ENCODE measurements around the gene MYBPC1.
"Not testable (repeated sequence)": the region's sequence is repeated elsewhere in the genome, so short reads cannot be mapped to it uniquely, and the experiment has no call there.

The MYBPC1 gene, protein sequence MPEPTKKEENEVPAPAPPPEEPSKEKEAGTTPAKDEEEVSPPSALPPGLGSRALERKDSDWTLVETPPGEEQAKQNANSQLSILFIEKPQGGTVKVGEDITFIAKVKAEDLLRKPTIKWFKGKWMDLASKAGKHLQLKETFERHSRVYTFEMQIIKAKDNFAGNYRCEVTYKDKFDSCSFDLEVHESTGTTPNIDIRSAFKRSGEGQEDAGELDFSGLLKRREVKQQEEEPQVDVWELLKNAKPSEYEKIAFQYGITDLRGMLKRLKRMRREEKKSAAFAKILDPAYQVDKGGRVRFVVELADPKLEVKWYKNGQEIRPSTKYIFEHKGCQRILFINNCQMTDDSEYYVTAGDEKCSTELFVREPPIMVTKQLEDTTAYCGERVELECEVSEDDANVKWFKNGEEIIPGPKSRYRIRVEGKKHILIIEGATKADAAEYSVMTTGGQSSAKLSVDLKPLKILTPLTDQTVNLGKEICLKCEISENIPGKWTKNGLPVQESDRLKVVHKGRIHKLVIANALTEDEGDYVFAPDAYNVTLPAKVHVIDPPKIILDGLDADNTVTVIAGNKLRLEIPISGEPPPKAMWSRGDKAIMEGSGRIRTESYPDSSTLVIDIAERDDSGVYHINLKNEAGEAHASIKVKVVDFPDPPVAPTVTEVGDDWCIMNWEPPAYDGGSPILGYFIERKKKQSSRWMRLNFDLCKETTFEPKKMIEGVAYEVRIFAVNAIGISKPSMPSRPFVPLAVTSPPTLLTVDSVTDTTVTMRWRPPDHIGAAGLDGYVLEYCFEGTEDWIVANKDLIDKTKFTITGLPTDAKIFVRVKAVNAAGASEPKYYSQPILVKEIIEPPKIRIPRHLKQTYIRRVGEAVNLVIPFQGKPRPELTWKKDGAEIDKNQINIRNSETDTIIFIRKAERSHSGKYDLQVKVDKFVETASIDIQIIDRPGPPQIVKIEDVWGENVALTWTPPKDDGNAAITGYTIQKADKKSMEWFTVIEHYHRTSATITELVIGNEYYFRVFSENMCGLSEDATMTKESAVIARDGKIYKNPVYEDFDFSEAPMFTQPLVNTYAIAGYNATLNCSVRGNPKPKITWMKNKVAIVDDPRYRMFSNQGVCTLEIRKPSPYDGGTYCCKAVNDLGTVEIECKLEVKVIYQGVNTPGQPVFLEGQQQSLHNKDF

GRCh38 chr12:101594700-101595099 lies at the start of gene MYBPC1:
MYBPC1 (plus strand) TSS chr12:101594971; CDS start chr12:101595071, 100 bp downstream.
- H3K4me1 ChIP-seq (ENCODE audit: insufficient read depth, low read length): peaks cover 10% of the 10 kb centered on the region; the same call in 1 of the 2 replicates
- no peaks in the 10 kb centered on the region for H3K9me3 ChIP-seq (ENCODE audit: control insufficient read depth, insufficient read depth, low read length)
- H3K9ac ChIP-seq (ENCODE audit: low read depth, low read length): no peak within 1 kb of the TSS
- H3K36me3 ChIP-seq (ENCODE audit: insufficient read depth, low read length): no peaks in the 10 kb centered on the region

- peaks cover 9% of the 10 kb centered on the region; the same call in 1 of the 2 replicates for H3K9me3 ChIP-seq (ENCODE audit: control insufficient read depth, insufficient read depth, low read length)
- no peaks in the 10 kb centered on the region for H3K36me3 ChIP-seq (ENCODE audit: insufficient read depth, low read length)
- H3K4me1 ChIP-seq (ENCODE audit: insufficient read depth, low read length): no peaks in the 10 kb centered on the region
- H3K9ac ChIP-seq (ENCODE audit: low read depth, low read length): no peak overlapping the region
These were observed 43.2 kb upstream of the MYBPC1 start for GRCh38 chr12:101551362-101552114.

DNA sequence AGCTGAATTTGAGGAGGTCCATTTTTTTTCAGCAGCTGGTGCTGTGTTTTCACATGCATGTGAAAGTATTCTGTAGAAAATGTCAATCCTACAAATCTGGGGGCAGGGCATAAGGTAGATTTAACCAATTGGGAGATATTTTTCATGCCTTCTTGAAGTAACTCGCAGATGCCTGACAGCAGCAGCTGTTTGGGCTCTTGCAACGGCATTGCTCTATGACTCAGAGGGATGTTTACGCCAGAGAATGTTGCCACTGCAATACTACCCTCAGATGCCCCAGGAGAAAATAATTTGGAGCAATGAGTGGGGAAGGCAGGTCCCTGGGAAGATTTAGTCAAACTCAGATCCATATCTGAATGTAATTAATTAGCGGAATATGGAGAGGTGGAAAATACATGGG lies 42.5 kb upstream of the MYBPC1 start:
- Histone ChIP-seq H3K4me1 (ENCODE audit: insufficient read depth, low read length) (no peaks in the 10 kb centered on the region), H3K36me3 (ENCODE audit: insufficient read depth, low read length) (no peaks in the 10 kb centered on the region), H3K9ac (ENCODE audit: low read depth, low read length) (no peak overlapping the region), H3K9me3 (ENCODE audit: control insufficient read depth, insufficient read depth, low read length) (0 out of 2 replicates have a peak, but pooled peaks cover 9% of the 10 kb centered on the region)

GRCh38 chr12:101557094-101557493 lies 37.7 kb upstream of the MYBPC1 start:
- Histone ChIP-seq H3K9me3 (ENCODE audit: control insufficient read depth, insufficient read depth, low read length) (no peaks in the 10 kb centered on the region), H3K36me3 (ENCODE audit: insufficient read depth, low read length) (no peaks in the 10 kb centered on the region), H3K4me1 (ENCODE audit: insufficient read depth, low read length) (no peaks in the 10 kb centered on the region), H3K9ac (ENCODE audit: low read depth, low read length) (no peak overlapping the region)

DNA sequence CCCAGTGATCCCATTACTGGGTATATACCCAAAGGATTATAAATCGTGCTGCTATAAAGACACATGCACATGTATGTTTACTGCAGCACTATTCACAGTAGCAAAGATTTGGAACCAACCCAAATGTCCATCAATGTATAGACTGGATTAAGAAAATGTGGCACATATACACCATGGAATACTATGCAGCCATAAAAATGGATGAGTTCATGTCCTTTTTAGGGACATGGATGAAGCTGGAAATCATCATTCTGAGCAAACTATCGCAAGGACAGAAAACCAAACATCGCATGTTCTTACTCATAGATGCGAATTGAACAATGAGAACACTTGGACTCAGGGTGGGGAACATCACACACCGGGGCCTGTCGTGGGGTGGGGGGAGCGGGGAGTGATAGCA lies 36.0 kb upstream of the MYBPC1 start:
- not testable (repeated sequence) for H3K4me1 ChIP-seq (ENCODE audit: insufficient read depth, low read length); H3K9ac ChIP-seq (ENCODE audit: low read depth, low read length); H3K36me3 ChIP-seq (ENCODE audit: insufficient read depth, low read length); H3K9me3 ChIP-seq (ENCODE audit: control insufficient read depth, insufficient read depth, low read length)

DNA sequence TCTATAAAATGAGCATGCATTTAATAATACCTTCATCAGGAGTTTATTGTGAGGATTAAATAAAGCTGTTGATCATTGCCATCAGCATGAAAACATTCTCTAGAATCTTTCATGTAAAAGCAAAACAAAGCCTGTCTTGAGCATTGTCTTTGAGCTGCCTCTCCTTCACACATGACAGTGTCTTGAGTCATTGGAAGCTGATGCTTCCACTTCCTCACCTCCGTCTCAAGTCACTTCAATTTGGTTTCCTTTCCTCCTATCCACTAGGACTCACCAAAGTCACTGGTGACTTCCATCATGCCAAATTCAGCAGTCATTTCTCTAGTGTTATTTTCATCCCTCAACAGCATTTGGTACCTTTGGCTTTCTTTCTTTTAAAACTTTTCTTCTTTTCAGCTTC lies 31.6 kb upstream of the MYBPC1 start:
- Histone ChIP-seq H3K36me3 (ENCODE audit: insufficient read depth, low read length) (no peaks in the 10 kb centered on the region), H3K4me1 (ENCODE audit: insufficient read depth, low read length) (peaks cover 39% of the 10 kb centered on the region), H3K9ac (ENCODE audit: low read depth, low read length) (no peak overlapping the region), H3K9me3 (ENCODE audit: control insufficient read depth, insufficient read depth, low read length) (no peaks in the 10 kb centered on the region)

- H3K9ac ChIP-seq (ENCODE audit: low read depth, low read length): no peak overlapping the region
- H3K36me3 ChIP-seq (ENCODE audit: insufficient read depth, low read length): no peaks in the 10 kb centered on the region
- no peaks in the 10 kb centered on the region for H3K9me3 ChIP-seq (ENCODE audit: control insufficient read depth, insufficient read depth, low read length)
These were observed 29.9 kb upstream of the MYBPC1 start for GRCh38 chr12:101564912-101565311.

DNA sequence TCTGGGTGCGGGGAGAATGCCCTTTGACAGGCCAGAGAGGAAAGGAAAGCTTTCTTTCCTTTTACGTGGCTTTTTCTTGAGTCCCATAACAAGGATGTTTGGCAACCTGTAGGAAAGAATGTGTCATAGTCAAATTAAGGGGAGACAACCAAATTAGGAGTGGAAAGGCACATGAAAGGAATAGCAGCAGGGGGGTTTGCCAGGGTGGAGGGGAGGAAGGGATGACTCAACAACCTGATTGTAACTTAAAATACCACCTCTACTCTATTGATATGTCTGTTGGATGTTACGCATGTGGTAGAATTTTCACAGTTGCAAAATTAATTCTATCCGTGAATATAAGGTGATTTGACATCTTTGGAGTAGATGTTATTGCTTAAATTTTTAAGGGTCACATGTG lies 28.5 kb upstream of the MYBPC1 start:
- H3K36me3 ChIP-seq (ENCODE audit: insufficient read depth, low read length): no peaks in the 10 kb centered on the region
- H3K4me1 ChIP-seq (ENCODE audit: insufficient read depth, low read length): peaks cover 54% of the 10 kb centered on the region
- H3K9me3 ChIP-seq (ENCODE audit: control insufficient read depth, insufficient read depth, low read length): no peaks in the 10 kb centered on the region
- H3K9ac ChIP-seq (ENCODE audit: low read depth, low read length): peak overlapping the region; percentile 27

More at GRCh38 chr12:101564912-101565311, 29.9 kb upstream of the MYBPC1 start:
- peaks cover 48% of the 10 kb centered on the region for H3K4me1 ChIP-seq (ENCODE audit: insufficient read depth, low read length)

GRCh38 chr12:101567918-101568317 lies 26.9 kb upstream of the MYBPC1 start:
- no peaks in the 10 kb centered on the region for H3K9me3 ChIP-seq (ENCODE audit: control insufficient read depth, insufficient read depth, low read length)
- no peak overlapping the region for H3K9ac ChIP-seq (ENCODE audit: low read depth, low read length)

DNA sequence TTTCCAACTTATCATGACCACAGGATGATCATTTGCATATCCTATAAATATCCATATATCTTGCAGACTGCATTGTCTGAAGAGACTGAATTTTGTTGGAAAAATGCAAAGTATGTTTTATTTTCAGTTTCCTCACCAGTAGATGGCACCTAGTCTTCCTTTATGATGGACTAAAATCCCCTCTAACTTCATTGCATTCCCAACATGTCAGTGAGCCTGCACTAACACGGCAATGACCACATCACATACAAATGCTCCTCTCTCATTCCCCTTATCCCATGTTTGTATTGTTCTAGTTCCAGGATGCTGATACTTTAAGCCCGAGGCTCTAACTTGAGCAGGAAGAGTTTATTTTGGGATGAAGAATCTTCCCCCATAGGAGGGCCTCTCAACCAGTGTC lies 24.7 kb upstream of the MYBPC1 start:
- no peaks in the 10 kb centered on the region for H3K9me3 ChIP-seq (ENCODE audit: control insufficient read depth, insufficient read depth, low read length)
- H3K9ac ChIP-seq (ENCODE audit: low read depth, low read length): no peak overlapping the region
- H3K4me1 ChIP-seq (ENCODE audit: insufficient read depth, low read length): peaks cover 43% of the 10 kb centered on the region
- H3K36me3 ChIP-seq (ENCODE audit: insufficient read depth, low read length): no peaks in the 10 kb centered on the region

More at GRCh38 chr12:101567918-101568317, 26.9 kb upstream of the MYBPC1 start:
- no peaks in the 10 kb centered on the region for H3K36me3 ChIP-seq (ENCODE audit: insufficient read depth, low read length)
- H3K4me1 ChIP-seq (ENCODE audit: insufficient read depth, low read length): peaks cover 54% of the 10 kb centered on the region

- no peak overlapping the region for H3K9ac ChIP-seq (ENCODE audit: low read depth, low read length)
- no peaks in the 10 kb centered on the region for H3K9me3 ChIP-seq (ENCODE audit: control insufficient read depth, insufficient read depth, low read length)
- peaks cover 34% of the 10 kb centered on the region for H3K4me1 ChIP-seq (ENCODE audit: insufficient read depth, low read length)
- no peaks in the 10 kb centered on the region for H3K36me3 ChIP-seq (ENCODE audit: insufficient read depth, low read length)
These were observed 23.7 kb upstream of the MYBPC1 start for GRCh38 chr12:101571105-101571504.

GRCh38 chr12:101573743-101574142 lies 21.0 kb upstream of the MYBPC1 start:
- Histone ChIP-seq H3K9me3 (ENCODE audit: control insufficient read depth, insufficient read depth, low read length) (no peaks in the 10 kb centered on the region), H3K4me1 (ENCODE audit: insufficient read depth, low read length) (peaks cover 11% of the 10 kb centered on the region), H3K9ac (ENCODE audit: low read depth, low read length) (no peak overlapping the region), H3K36me3 (ENCODE audit: insufficient read depth, low read length) (no peaks in the 10 kb centered on the region)

- Histone ChIP-seq H3K4me1 (ENCODE audit: insufficient read depth, low read length) (no peaks in the 10 kb centered on the region), H3K36me3 (ENCODE audit: insufficient read depth, low read length) (no peaks in the 10 kb centered on the region), H3K9me3 (ENCODE audit: control insufficient read depth, insufficient read depth, low read length) (no peaks in the 10 kb centered on the region), H3K9ac (ENCODE audit: low read depth, low read length) (no peak overlapping the region)
These were observed 16.4 kb upstream of the MYBPC1 start for GRCh38 chr12:101578417-101578816.

DNA sequence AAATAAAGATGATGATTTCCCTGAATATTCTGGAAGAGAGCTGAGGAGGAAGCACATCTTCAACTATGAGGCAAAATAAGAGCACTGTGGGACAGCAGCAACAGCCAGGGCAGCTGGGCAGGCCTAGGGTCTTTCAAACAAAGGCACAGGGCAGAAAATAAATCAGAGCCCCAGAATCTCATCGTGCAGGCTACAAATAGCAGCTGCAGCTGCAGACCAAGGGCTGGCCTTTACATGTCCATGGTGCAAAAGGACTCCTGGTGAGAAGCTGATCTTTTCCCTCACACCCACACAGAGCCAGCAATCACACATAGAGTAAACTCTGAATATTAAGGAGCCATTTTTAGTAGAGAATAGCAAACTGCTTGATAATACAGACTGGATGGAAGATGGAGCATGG lies 13.6 kb upstream of the MYBPC1 start:
- Histone ChIP-seq H3K9ac (ENCODE audit: low read depth, low read length) (no peak overlapping the region), H3K36me3 (ENCODE audit: insufficient read depth, low read length) (no peaks in the 10 kb centered on the region), H3K4me1 (ENCODE audit: insufficient read depth, low read length) (no peaks in the 10 kb centered on the region)

More for the DNA sequence above, 13.6 kb upstream of the MYBPC1 start:
- no peaks in the 10 kb centered on the region for H3K9me3 ChIP-seq (ENCODE audit: control insufficient read depth, insufficient read depth, low read length)

Data from ES-I3 (cell line).